ENCODE results near the gene CYB5R4. TPM values are rescaled to one million over a fixed set of nuclear protein-coding genes. Genes with fewer than 3 reads are reported as not detected.

Gene CYB5R4, protein sequence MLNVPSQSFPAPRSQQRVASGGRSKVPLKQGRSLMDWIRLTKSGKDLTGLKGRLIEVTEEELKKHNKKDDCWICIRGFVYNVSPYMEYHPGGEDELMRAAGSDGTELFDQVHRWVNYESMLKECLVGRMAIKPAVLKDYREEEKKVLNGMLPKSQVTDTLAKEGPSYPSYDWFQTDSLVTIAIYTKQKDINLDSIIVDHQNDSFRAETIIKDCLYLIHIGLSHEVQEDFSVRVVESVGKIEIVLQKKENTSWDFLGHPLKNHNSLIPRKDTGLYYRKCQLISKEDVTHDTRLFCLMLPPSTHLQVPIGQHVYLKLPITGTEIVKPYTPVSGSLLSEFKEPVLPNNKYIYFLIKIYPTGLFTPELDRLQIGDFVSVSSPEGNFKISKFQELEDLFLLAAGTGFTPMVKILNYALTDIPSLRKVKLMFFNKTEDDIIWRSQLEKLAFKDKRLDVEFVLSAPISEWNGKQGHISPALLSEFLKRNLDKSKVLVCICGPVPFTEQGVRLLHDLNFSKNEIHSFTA
- 10 to 100 TPM; 31.6 to 33.6 TPM for total RNA-seq
- 36.0 TPM for polyA plus RNA-seq

DNA sequence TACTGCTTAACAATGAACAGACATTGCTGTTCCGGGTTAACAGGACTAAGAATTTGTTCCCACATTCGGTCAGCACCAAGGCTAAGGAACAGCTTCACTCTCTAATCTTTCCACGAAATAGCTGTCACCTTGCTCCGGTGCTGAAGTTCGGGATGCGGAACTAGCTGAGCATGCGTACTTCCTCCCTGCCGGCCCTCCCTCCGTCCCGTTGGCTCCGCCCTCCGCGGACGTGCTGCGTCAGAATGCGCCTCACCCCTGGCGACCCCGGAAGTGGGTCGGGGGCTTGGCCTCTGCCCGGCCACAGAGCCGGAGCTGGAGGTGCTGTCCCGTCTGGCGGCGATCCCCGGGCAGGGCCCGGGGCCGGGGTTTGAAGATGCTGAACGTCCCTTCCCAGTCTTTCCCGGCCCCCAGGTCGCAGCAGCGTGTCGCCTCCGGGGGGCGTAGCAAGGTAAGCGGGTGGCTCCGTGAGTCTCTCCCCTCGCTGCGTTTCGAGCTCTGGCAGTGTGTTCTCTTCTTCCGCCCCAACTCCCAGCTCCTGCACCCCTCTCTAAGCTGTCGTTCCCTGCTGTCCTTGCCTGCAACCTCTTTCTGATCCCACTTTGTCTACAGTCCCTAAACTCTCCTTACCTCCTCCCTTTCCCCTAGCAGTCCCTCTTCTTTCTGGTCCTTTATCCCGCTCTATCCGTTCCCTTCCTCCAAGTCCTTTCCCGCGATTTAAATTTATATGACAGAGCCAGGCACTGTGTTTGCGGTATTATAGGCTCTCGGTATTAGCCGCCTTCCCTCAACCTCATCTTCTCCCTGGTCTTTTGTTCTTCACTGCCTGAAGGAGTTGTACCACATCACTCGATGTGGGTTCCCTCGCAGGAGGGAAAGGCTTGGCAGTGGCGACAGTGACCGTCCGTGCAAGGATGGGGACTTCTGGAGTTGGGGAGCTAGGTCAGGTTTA is at the start of gene CYB5R4:
TSS of gene CYB5R4 (plus strand) at position 280 of the 949 bp plus-strand sequence. CDS start at position 374, 94 bp downstream.
- H3K36me3 ChIP-seq (ENCODE audit: insufficient read depth, low read length): no peaks in the 10 kb centered on the region
- peak within 1 kb of the TSS; percentile 86 for H3K27ac ChIP-seq (ENCODE audit: low read depth, low read length)
- H3K4me3 Mint-ChIP-seq: peak within 1 kb of the TSS; percentile 91 to 99 (median 96)
- ChIA-PET CTCF (interaction anchor here (1.2 to 1.6 kb wide), 7 partner anchors 8 to 794 kb away, joined by 3 to 17 read pairs (median 4); partner anchors contain the start of genes CEP162, DOP1A and UBE3D), POLR2A (interaction anchor here (1.0 to 1.5 kb wide), 2 partner anchors 368 to 1819 kb away, joined by 3 to 6 read pairs; partner anchors contain the start of gene CEP162)
- no peaks in the 10 kb centered on the region for H3K9me3 Mint-ChIP-seq
- H3K4me1 Mint-ChIP-seq: peaks cover 32 to 52% (median 43%) of the 10 kb centered on the region in 3 donors
- peaks cover 0 to 20% (median under 1%) of the 10 kb centered on the region in 3 donors for H3K36me3 Mint-ChIP-seq
- H3K27me3 Mint-ChIP-seq: peaks cover 9 to 11% of the 10 kb centered on the region in 2 donors
- peak within 1 kb of the TSS; percentile 75 to 97 (median 91) for H3K27ac Mint-ChIP-seq
- H3K4me1 ChIP-seq (ENCODE audit: insufficient read depth, low read length): peaks cover 27% of the 10 kb centered on the region
- H3K27me3 ChIP-seq (ENCODE audit: insufficient read depth, low read length, poor library complexity, severe bottlenecking): peaks cover 8% of the 10 kb centered on the region
- peak; percentile 87 to 96 (median 93) for DNase-seq
- H3K4me3 ChIP-seq (ENCODE audit: low read length): peak within 1 kb of the TSS; percentile 90
- no peaks in the 10 kb centered on the region for H3K9me3 ChIP-seq (ENCODE audit: low read length)

DNA sequence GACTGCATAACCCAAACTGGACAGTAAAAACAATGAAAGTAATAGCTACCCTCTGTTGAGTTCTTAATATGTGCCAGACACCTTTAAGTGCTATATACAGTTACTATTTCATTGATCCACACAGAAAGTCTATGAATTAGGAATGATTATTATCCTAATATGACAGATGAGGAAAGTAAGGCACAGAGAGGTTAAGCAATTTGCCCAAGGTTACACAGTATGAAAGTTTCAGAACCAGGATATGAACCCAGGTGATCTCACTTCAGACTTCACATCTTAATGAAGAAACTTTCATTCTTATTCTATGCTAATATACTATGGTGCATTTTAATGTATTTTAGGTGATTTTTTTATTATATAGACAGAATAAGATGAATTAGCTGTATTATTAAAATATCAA is 46.9 kb upstream of the CYB5R4 start:
- Histone ChIP-seq H3K27ac (ENCODE audit: low read depth, low read length) (no peak overlapping the region), H3K27me3 (ENCODE audit: insufficient read depth, low read length, poor library complexity, severe bottlenecking) (no peaks in the 10 kb centered on the region), H3K36me3 (ENCODE audit: insufficient read depth, low read length) (no peaks in the 10 kb centered on the region), H3K4me3 (ENCODE audit: low read length) (no peak overlapping the region), H3K9me3 (ENCODE audit: low read length) (no peaks in the 10 kb centered on the region), H3K4me1 (ENCODE audit: insufficient read depth, low read length) (no peaks in the 10 kb centered on the region)
- DNase-seq: no peak
- no peaks in the 10 kb centered on the region for H3K4me1 Mint-ChIP-seq
- peaks cover 1 to 9% of the 10 kb centered on the region in 2 donors for H3K27me3 Mint-ChIP-seq
- H3K4me3 Mint-ChIP-seq: no peak overlapping the region
- H3K27ac Mint-ChIP-seq: no peak overlapping the region
- no peaks in the 10 kb centered on the region for H3K9me3 Mint-ChIP-seq
- no peaks in the 10 kb centered on the region for H3K36me3 Mint-ChIP-seq
- ChIA-PET CTCF (no interaction called here), POLR2A (no interaction called here)

DNA sequence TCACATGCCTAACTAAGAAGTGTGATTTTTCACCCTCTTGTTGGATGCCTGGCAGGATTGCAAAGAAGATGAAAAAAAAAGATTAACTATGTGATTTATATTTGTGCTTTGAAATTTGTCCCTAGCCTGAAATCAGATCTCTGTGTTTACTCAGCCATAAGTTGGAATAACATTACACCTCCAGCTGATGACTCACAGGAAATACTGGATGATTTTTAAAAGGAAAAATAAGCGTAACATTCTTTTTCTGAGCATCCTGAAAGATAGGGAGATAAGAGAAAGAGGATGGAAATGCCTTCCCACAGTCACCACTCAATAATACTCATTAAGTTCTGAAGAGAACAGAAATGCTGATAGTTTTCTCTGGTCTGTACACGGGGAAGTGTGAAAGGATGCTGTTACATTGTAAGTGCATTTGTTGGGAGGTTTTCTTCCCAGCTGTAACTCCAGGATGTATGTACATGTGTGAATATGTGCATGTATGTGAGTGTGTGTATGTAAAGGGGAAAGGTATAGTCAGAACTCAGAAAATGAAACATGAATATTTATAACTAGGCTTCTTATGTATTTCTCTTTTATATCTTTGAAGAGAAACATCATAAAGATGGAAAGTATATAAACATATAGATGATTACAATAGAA is 43.7 kb upstream of the CYB5R4 start:
- H3K36me3 Mint-ChIP-seq: no peaks in the 10 kb centered on the region
- POLR2A ChIA-PET: no interaction called here
- Histone ChIP-seq H3K27me3 (ENCODE audit: insufficient read depth, low read length, poor library complexity, severe bottlenecking) (no peaks in the 10 kb centered on the region), H3K36me3 (ENCODE audit: insufficient read depth, low read length) (no peaks in the 10 kb centered on the region), H3K4me3 (ENCODE audit: low read length) (no peak overlapping the region), H3K4me1 (ENCODE audit: insufficient read depth, low read length) (no peaks in the 10 kb centered on the region), H3K27ac (ENCODE audit: low read depth, low read length) (no peak overlapping the region), H3K9me3 (ENCODE audit: low read length) (no peaks in the 10 kb centered on the region)
- no peak for DNase-seq
- H3K9me3 Mint-ChIP-seq: no peaks in the 10 kb centered on the region
- CTCF ChIA-PET: no interaction called here
- H3K4me3 Mint-ChIP-seq: no peak overlapping the region
- H3K4me1 Mint-ChIP-seq: no peaks in the 10 kb centered on the region
- H3K27ac Mint-ChIP-seq: no peak overlapping the region
- peaks cover 2 to 14% of the 10 kb centered on the region in 2 donors for H3K27me3 Mint-ChIP-seq

DNA sequence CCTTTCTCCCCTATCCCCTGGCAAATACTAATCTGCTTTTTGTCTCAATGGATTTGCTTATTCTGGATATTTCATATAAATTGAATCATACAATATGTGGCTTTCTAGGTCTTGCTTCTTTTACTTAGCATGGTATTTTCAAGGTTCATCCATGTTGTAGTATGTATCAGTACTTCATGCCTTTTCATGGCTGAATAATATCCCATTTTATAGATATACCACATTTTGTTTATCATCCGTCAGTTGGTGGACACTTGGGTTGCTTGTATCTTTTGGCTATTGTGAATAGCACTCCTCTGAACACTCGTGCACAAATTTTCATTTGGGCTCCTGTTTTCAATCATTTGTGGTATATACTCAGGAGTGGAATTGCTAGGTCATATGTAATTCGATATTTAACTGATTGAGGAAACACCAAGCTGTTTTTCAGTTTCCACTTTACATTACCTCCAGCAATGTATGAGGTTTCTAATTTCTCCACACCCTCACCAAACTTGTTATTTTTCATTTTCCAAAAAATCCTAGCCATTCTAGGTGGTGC is 36.8 kb upstream of the CYB5R4 start:
- Mint-ChIP-seq H3K4me1 (no peaks in the 10 kb centered on the region), H3K27me3 (peaks cover 7 to 22% of the 10 kb centered on the region in 2 donors), H3K4me3 (no peak overlapping the region), H3K27ac (no peak overlapping the region), H3K36me3 (no peaks in the 10 kb centered on the region), H3K9me3 (no peaks in the 10 kb centered on the region)
- no peaks in the 10 kb centered on the region for H3K27me3 ChIP-seq (ENCODE audit: insufficient read depth, low read length, poor library complexity, severe bottlenecking)
- no peaks in the 10 kb centered on the region for H3K4me1 ChIP-seq (ENCODE audit: insufficient read depth, low read length)
- no peak overlapping the region for H3K27ac ChIP-seq (ENCODE audit: low read depth, low read length)
- no peaks in the 10 kb centered on the region for H3K9me3 ChIP-seq (ENCODE audit: low read length)
- POLR2A ChIA-PET: no interaction called here
- no peak overlapping the region for H3K4me3 ChIP-seq (ENCODE audit: low read length)
- CTCF ChIA-PET: no interaction called here
- no peaks in the 10 kb centered on the region for H3K36me3 ChIP-seq (ENCODE audit: insufficient read depth, low read length)
- DNase-seq: no peak

DNA sequence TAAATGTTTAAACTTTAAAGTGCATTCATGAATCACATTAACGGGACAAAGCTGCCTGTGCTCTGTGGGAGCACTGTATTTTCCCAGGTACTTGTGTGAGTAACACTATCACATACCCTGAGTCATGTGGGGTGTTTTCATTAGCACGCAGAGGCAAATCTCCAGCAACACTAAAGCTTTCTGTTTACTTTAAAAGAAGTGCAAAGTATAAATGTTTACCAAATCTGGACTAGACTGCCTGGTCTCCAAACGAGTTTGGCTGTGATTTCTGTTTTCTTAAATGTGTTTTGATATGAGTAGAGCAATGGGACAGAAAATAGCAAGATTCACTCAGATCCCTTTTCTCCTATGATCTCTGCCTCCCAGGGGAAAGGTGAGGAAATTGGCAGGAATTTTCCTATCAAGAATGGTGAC is 35.1 kb upstream of the CYB5R4 start:
- Histone ChIP-seq H3K4me3 (ENCODE audit: low read length) (no peak overlapping the region), H3K4me1 (ENCODE audit: insufficient read depth, low read length) (no peaks in the 10 kb centered on the region), H3K27ac (ENCODE audit: low read depth, low read length) (no peak overlapping the region), H3K9me3 (ENCODE audit: low read length) (no peaks in the 10 kb centered on the region), H3K27me3 (ENCODE audit: insufficient read depth, low read length, poor library complexity, severe bottlenecking) (no peaks in the 10 kb centered on the region), H3K36me3 (ENCODE audit: insufficient read depth, low read length) (no peaks in the 10 kb centered on the region)
- H3K9me3 Mint-ChIP-seq: no peaks in the 10 kb centered on the region
- H3K4me1 Mint-ChIP-seq: no peaks in the 10 kb centered on the region
- ChIA-PET CTCF (no interaction called here), POLR2A (no interaction called here)
- H3K36me3 Mint-ChIP-seq: no peaks in the 10 kb centered on the region
- no peak overlapping the region for H3K27ac Mint-ChIP-seq
- DNase-seq: no peak
- no peak overlapping the region for H3K4me3 Mint-ChIP-seq
- H3K27me3 Mint-ChIP-seq: peaks cover 6 to 17% of the 10 kb centered on the region in 2 donors

DNA sequence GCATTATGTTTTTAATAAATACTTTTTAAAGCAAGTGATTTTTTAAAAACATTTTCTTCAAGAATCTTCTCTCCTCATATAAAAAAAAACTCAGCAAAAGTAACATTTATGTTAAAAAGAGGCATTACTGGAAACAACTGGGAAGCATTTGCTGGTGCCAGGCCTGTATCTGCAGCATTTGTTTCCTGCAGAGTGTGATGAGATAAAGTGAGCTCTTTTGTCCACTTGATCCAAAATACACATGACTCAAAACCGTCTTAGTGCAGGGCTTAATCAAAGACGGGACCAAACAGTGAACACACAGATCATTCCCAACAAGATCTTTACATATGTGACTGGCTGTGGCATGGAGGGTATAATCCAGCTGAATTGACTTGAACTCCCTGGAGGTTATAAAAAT is 34.7 kb upstream of the CYB5R4 start:
- H3K9me3 ChIP-seq (ENCODE audit: low read length): no peaks in the 10 kb centered on the region
- ChIA-PET CTCF (no interaction called here), POLR2A (no interaction called here)
- no peaks in the 10 kb centered on the region for H3K9me3 Mint-ChIP-seq
- H3K36me3 ChIP-seq (ENCODE audit: insufficient read depth, low read length): no peaks in the 10 kb centered on the region
- no peaks in the 10 kb centered on the region for H3K4me1 ChIP-seq (ENCODE audit: insufficient read depth, low read length)
- no peak overlapping the region for H3K4me3 ChIP-seq (ENCODE audit: low read length)
- H3K27ac ChIP-seq (ENCODE audit: low read depth, low read length): no peak overlapping the region
- H3K4me3 Mint-ChIP-seq: no peak overlapping the region
- DNase-seq: no peak
- no peaks in the 10 kb centered on the region for H3K4me1 Mint-ChIP-seq
- H3K27me3 Mint-ChIP-seq: peaks cover 10 to 17% of the 10 kb centered on the region in 2 donors
- no peaks in the 10 kb centered on the region for H3K27me3 ChIP-seq (ENCODE audit: insufficient read depth, low read length, poor library complexity, severe bottlenecking)
- H3K36me3 Mint-ChIP-seq: no peaks in the 10 kb centered on the region
- no peak overlapping the region for H3K27ac Mint-ChIP-seq

DNA sequence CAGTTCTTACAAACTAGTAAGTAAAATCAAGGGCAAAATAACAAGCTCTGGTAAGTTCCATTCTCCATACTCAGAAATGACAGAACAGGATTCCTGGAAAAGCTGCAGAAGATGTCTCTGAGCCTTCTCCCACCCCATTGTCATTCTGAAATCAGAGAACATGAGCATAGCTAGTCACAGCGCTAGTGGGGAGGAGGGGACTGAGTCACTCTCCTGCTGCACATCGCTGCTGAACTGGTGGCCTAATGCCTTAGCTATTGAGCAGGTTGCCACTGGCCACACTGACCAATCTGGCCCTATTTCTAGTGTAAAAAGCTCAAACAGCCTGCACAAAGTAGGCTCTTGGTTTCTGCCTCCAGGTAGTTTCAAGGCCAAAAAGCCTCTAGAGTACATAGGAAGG is 32.4 kb upstream of the CYB5R4 start:
- Histone ChIP-seq H3K27ac (ENCODE audit: low read depth, low read length) (no peak overlapping the region), H3K4me3 (ENCODE audit: low read length) (no peak overlapping the region), H3K4me1 (ENCODE audit: insufficient read depth, low read length) (no peaks in the 10 kb centered on the region), H3K27me3 (ENCODE audit: insufficient read depth, low read length, poor library complexity, severe bottlenecking) (no peaks in the 10 kb centered on the region), H3K9me3 (ENCODE audit: low read length) (no peaks in the 10 kb centered on the region), H3K36me3 (ENCODE audit: insufficient read depth, low read length) (no peaks in the 10 kb centered on the region)
- peaks cover 10 to 17% of the 10 kb centered on the region in 2 donors for H3K27me3 Mint-ChIP-seq
- H3K4me1 Mint-ChIP-seq: no peaks in the 10 kb centered on the region
- no peaks in the 10 kb centered on the region for H3K36me3 Mint-ChIP-seq
- POLR2A ChIA-PET: no interaction called here
- peaks cover 0 to 2% (median 0%) of the 10 kb centered on the region in 5 donors for H3K9me3 Mint-ChIP-seq
- CTCF ChIA-PET: interaction anchor here (1.0 kb wide), 1 partner anchor 11 kb away, joined by 3 read pairs; no protein-coding TSS in a partner anchor
- no peak for DNase-seq
- no peak overlapping the region for H3K27ac Mint-ChIP-seq
- H3K4me3 Mint-ChIP-seq: no peak overlapping the region
